Glutamatergic neuron (in vitro differentiated cells): Measurements from ENCODE around the gene ROM1. TPM values are rescaled to one million over a fixed set of nuclear protein-coding genes. Genes with fewer than 3 reads are reported as not detected.
"Not testable (repeated sequence)": the region's sequence is repeated elsewhere in the genome, so short reads cannot be mapped to it uniquely, and the experiment has no call there.

ENCODE experiments used
- DNase-seq: peaks from one replicate; pipeline ENCODE4 v3.0.0; 2022
- H3K27ac Mint-ChIP-seq: one replicate; pipeline ENCODE4 v1.8.0; 2020; ENCODE audit warnings: mild to moderate bottlenecking, mixed read lengths, inconsistent platforms; ENCODE audit not compliant: unreplicated experiment
- H3K27me3 Mint-ChIP-seq: one replicate; pipeline ENCODE4 v1.8.0; 2020; ENCODE audit warnings: mild to moderate bottlenecking, moderate library complexity, mixed read lengths, inconsistent platforms; ENCODE audit not compliant: unreplicated experiment
- H3K36me3 Mint-ChIP-seq: one replicate; pipeline ENCODE4 v1.8.0; 2020; ENCODE audit warnings: mild to moderate bottlenecking, mixed read lengths, inconsistent platforms; ENCODE audit not compliant: unreplicated experiment
- H3K4me1 Mint-ChIP-seq: one replicate; pipeline ENCODE4 v1.8.0; 2020; ENCODE audit warnings: mild to moderate bottlenecking, low read depth, mixed read lengths, inconsistent platforms; ENCODE audit not compliant: unreplicated experiment
- H3K4me3 Mint-ChIP-seq: one replicate; pipeline ENCODE4 v1.8.0; 2020; ENCODE audit warnings: mild to moderate bottlenecking, mixed read lengths, inconsistent platforms; ENCODE audit not compliant: unreplicated experiment
- H3K9me3 Mint-ChIP-seq: one replicate; pipeline ENCODE4 v1.8.0; 2020; ENCODE audit warnings: mild to moderate bottlenecking, moderate library complexity, mixed read lengths, inconsistent platforms; ENCODE audit not compliant: unreplicated experiment
- total RNA-seq: library from RNA; stranded (reverse); fragmentation: NEBNext Ultra II Directional; extraction: Animal tissue kit (Norgen Biotek cat#: 25700); gene quantifications from one replicate; pipeline ENCODE4 v1.2.1, GENCODE V29; 2021; ENCODE audit not compliant: unreplicated experiment
- TF ChIP-seq, protein P1 (sequence below): fragments of 200-600 bp; sonication (generic); IDR thresholded peaks from one replicate; pipeline ENCODE4 v1.5.0; 2021; ENCODE audit not compliant: partially characterized antibody, unreplicated experiment

ROM1 gene
- total RNA-seq, 1 donor from 2014 or later, result 1.3 TPM

DNA sequence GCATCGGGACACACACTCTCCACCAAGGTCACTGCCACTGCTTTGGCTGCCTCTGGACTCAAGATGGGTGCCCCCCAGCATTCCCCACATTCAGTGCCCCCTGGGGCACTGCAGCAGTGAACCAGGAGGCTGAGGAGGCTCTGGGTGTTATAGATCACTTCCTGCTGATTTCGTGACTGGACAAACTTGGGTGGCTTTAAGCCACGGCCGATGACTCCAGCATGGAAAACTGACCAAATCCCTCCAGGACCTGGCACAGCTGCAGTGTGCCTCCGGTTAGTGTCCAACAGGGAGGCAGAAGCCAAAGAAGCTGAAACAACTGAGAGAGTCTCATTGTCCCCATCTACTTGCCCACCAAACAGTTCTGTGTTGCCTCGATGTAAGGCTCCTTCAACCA is 34.5 kb downstream of the ROM1 start:
- TF ChIP-seq, protein P1, sequence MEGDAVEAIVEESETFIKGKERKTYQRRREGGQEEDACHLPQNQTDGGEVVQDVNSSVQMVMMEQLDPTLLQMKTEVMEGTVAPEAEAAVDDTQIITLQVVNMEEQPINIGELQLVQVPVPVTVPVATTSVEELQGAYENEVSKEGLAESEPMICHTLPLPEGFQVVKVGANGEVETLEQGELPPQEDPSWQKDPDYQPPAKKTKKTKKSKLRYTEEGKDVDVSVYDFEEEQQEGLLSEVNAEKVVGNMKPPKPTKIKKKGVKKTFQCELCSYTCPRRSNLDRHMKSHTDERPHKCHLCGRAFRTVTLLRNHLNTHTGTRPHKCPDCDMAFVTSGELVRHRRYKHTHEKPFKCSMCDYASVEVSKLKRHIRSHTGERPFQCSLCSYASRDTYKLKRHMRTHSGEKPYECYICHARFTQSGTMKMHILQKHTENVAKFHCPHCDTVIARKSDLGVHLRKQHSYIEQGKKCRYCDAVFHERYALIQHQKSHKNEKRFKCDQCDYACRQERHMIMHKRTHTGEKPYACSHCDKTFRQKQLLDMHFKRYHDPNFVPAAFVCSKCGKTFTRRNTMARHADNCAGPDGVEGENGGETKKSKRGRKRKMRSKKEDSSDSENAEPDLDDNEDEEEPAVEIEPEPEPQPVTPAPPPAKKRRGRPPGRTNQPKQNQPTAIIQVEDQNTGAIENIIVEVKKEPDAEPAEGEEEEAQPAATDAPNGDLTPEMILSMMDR, result no peak
- peaks cover 9% of the 10 kb centered on the region for H3K27me3 Mint-ChIP-seq
- peaks cover 14% of the 10 kb centered on the region for H3K4me1 Mint-ChIP-seq
- no peaks in the 10 kb centered on the region for H3K36me3 Mint-ChIP-seq
- no peak overlapping the region for H3K4me3 Mint-ChIP-seq
- DNase-seq, result no peak
- H3K27ac Mint-ChIP-seq, result no peak overlapping the region
- peaks cover 7% of the 10 kb centered on the region for H3K9me3 Mint-ChIP-seq

DNA sequence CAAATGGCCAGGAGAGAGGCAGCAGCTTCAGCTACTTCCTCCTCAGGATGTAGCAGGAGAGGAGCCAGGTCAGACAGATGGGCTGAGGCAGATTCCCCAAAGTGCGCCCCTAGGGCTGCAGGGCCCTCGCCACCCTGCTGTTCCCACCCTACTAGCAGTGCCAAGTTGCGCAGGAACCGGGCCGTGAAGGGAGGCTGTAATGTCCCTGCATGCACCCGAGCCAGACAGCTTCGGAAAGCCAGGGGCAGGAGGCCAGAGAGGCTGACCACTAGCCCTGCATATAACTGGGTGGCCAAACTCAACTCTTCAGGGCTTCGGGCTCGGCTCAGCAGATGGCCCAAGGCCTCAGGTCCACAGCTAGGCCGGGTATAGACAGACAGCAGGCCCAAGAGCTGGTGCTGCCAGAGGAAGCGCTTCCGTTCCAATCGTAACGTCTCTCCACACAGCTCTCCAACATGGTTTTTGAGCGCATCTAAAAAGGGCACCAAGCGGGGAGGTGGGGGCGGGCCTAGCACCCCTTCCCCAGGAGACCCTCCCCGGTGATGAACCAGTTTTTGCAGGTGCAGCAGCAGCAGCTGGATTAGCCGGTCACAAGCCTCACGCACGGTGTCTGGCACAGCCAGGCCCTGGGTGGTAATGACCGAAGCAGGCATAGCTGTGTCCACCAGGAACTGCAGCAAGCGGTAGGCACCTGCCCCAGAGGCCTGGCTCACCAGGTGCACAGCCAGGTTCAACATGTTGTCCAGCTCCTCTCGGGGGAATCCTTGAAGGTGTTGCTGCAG is 35.3 kb downstream of the ROM1 start:
- peaks cover 10% of the 10 kb centered on the region for H3K9me3 Mint-ChIP-seq
- peaks cover 9% of the 10 kb centered on the region for H3K27me3 Mint-ChIP-seq
- DNase-seq, result no peak
- no peak overlapping the region for H3K4me3 Mint-ChIP-seq
- no peaks in the 10 kb centered on the region for H3K36me3 Mint-ChIP-seq
- H3K27ac Mint-ChIP-seq, result no peak overlapping the region
- peaks cover 15% of the 10 kb centered on the region for H3K4me1 Mint-ChIP-seq
- TF ChIP-seq, protein P1, result no peak

DNA sequence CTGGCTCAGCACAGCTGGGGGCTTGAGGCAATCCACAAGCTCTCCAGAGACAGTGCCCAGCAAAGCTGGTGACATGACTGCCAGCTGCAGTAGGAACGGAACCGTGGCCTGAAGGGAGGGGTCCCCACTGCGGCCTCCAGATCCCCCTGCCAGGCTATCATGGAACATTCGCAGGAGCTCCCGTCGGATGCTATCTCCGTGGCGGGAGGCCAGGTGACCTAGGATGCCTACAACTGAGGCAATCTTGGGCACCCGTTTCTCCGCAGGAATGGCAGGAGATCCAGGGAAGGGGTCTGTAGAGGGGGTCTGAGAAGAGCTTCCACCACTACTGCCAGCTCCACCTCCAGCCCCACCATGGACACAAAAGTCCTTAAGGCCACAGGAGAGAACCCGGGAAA is 35.9 kb downstream of the ROM1 start:
- peaks cover 15% of the 10 kb centered on the region for H3K4me1 Mint-ChIP-seq
- H3K9me3 Mint-ChIP-seq, result peaks cover 13% of the 10 kb centered on the region
- no peaks in the 10 kb centered on the region for H3K36me3 Mint-ChIP-seq
- no peak for DNase-seq
- TF ChIP-seq, protein P1, result no peak
- H3K27me3 Mint-ChIP-seq, result peaks cover 9% of the 10 kb centered on the region
- no peak overlapping the region for H3K4me3 Mint-ChIP-seq
- no peak overlapping the region for H3K27ac Mint-ChIP-seq

DNA sequence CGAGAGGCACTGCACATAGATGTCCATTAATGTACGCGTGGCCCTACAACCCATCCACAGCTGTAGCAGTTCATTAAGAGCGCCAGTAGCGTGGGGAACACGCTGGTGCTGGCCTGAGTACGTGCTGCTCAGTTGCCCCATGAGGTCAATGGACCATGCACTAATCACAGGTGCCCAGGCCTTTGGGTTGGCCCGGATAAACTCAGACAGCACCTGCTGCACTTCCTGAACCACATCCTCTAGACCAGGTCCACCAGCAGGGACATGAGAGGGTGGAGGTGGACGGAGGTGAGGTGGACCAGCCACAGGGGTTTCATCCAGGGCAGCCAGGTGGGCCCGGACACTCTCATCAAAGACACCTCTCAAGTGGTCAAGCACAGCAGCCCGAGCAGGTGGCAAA is 36.4 kb downstream of the ROM1 start:
- Mint-ChIP-seq H3K4me1 (peaks cover 15% of the 10 kb centered on the region), H3K9me3 (peaks cover 13% of the 10 kb centered on the region), H3K27ac (no peak overlapping the region), H3K36me3 (no peaks in the 10 kb centered on the region), H3K4me3 (no peak overlapping the region), H3K27me3 (peaks cover 9% of the 10 kb centered on the region)
- TF ChIP-seq, protein P1, result no peak
- DNase-seq, result no peak

DNA sequence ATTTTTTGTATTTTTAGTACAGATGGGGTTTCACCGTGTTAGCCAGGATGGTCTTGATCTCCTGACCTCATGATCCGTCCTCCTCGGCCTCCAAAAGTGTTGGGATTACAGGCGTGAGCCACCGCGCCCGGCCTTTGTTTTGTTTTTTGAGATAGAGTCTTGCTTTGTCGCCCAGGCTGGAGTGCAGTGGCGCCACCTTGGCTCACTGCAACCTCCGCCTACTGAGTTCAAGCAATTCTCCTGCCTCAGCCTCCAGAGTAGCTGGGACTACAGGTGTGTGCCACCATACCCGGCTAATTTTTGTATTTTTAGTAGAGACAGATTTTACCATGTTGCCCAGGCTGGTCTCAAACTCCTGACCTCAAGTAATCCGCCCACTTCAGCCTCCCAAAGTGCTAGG is 37.2 kb downstream of the ROM1 start:
- Mint-ChIP-seq H3K4me1 (peaks cover 12% of the 10 kb centered on the region), H3K9me3 (peaks cover 13% of the 10 kb centered on the region)
- not testable (repeated sequence) for H3K36me3 Mint-ChIP-seq, DNase-seq, H3K27me3 Mint-ChIP-seq, H3K27ac Mint-ChIP-seq, H3K4me3 Mint-ChIP-seq
